ENCODE measurements around the gene FBN1. TPM values are rescaled to one million over a fixed set of nuclear protein-coding genes. Genes with fewer than 3 reads are reported as not detected.

Gene FBN1
- polyA plus RNA-seq, 2 of the 4 experiments (the other 2 are of a cell fraction) = 6.3 to 9.4 TPM

- TF ChIP-seq POLR2A (IDR thresholded peaks at IDR 0.05; ENCODE audit: low read length) = no peak
- no peak for TF ChIP-seq FOSB (CRISPR knock-in tag; IDR thresholded peaks at IDR 0.05)
- no peak for TF ChIP-seq ATOH8 (CRISPR knock-in tag; IDR thresholded peaks at IDR 0.05; ENCODE audit: low read depth)
- TF ChIP-seq E2F6 (IDR thresholded peaks at IDR 0.05; ENCODE audit: borderline replicate concordance, low read depth) = no peak
- TF ChIP-seq EHF (CRISPR knock-in tag; IDR thresholded peaks at IDR 0.05) = no peak
- no peak for TF ChIP-seq RAD21 (conservative IDR thresholded peaks at IDR 0.05 in 1 of 2, IDR thresholded peaks at IDR 0.05 in 1 of 2)
- no peak for TF ChIP-seq PHF8 (IDR thresholded peaks at IDR 0.05; ENCODE audit: borderline replicate concordance, low read depth)
- no peak for TF ChIP-seq FOSL2 (IDR thresholded peaks at IDR 0.05)
- no peak for TF ChIP-seq FOSL2 (CRISPR knock-in tag; IDR thresholded peaks at IDR 0.05)
- no peak for TF ChIP-seq MAZ (IDR thresholded peaks at IDR 0.05; ENCODE audit: borderline replicate concordance, low read depth, low read length)
- no peak for TF ChIP-seq MAFK (IDR thresholded peaks at IDR 0.05; ENCODE audit: partially characterized antibody)
- no peak for TF ChIP-seq RCOR1 (IDR thresholded peaks at IDR 0.05; ENCODE audit: low read depth, low read length)
- Histone ChIP-seq H3K9me3 (no peaks in the 10 kb centered on the region), H3K27ac (no peak overlapping the region), H3K4me3 (no peak overlapping the region), H3K4me2 (no peak overlapping the region), H3K4me1 (no peaks in the 10 kb centered on the region)
- 77% methylated on average over 3 of the region's 3 CpGs for WGBS (ENCODE audit: missing lambda C conversion rate)
- ChIA-PET CTCF (no interaction called here), POLR2A (no interaction called here)
- DNase-seq (ENCODE audit: low read depth in 1 of 2, low spot score in 1 of 2) (no peak), ATAC-seq (no peak), FAIRE-seq (no peak)
Measured at GRCh38 chr15:48607846-48608245, 37.7 kb downstream of the FBN1 start.

- Histone ChIP-seq H3K9me3 (no peaks in the 10 kb centered on the region), H3K4me3 (no peak overlapping the region), H3K4me2 (no peak overlapping the region), H3K27ac (no peak overlapping the region), H3K4me1 (no peaks in the 10 kb centered on the region)
- no peak for ATAC-seq
- POLR2A ChIA-PET = no interaction called here
- FAIRE-seq = no peak
- CTCF ChIA-PET = interaction anchor here (1.3 kb wide), 1 partner anchor 9 kb away, joined by 4 read pairs; no protein-coding TSS in a partner anchor
- DNase-seq (ENCODE audit: low read depth in 1 of 2, low spot score in 1 of 2) = no peak
- no peak for TF ChIP-seq MAX (IDR thresholded peaks at IDR 0.05)
- no peak for TF ChIP-seq ATOH8 (CRISPR knock-in tag; IDR thresholded peaks at IDR 0.05; ENCODE audit: low read depth)
- no peak for TF ChIP-seq CBX8 (IDR thresholded peaks at IDR 0.05)
- TF ChIP-seq RCOR1 (IDR thresholded peaks at IDR 0.05; ENCODE audit: low read depth, low read length) = no peak
- no peak for TF ChIP-seq RAD21 (conservative IDR thresholded peaks at IDR 0.05 in 1 of 2, IDR thresholded peaks at IDR 0.05 in 1 of 2)
- TF ChIP-seq HDAC2 (IDR thresholded peaks at IDR 0.05) = no peak
- no peak for TF ChIP-seq CBX2 (IDR thresholded peaks at IDR 0.05; ENCODE audit: borderline replicate concordance, low read depth)
Measured at GRCh38 chr15:48604567-48604966, 40.9 kb downstream of the FBN1 start.

- ATAC-seq (no peak), DNase-seq (ENCODE audit: low read depth in 1 of 2, low spot score in 1 of 2) (no peak)
- CTCF ChIA-PET = interaction anchor here (1.3 kb wide), 1 partner anchor 8 kb away, joined by 4 read pairs; no protein-coding TSS in a partner anchor
Measured at GRCh38 chr15:48603922-48604321, 41.6 kb downstream of the FBN1 start.

More at GRCh38 chr15:48603922-48604321, 41.6 kb downstream of the FBN1 start:
- no peaks in the 10 kb centered on the region for H3K9me3 ChIP-seq
- no peaks in the 10 kb centered on the region for H3K4me1 ChIP-seq
- H3K27ac ChIP-seq = no peak overlapping the region
- no peak overlapping the region for H3K4me2 ChIP-seq
- no peak overlapping the region for H3K4me3 ChIP-seq
- TF ChIP-seq SMC3 (IDR thresholded peaks at IDR 0.05) (no peak), FOXS1 (CRISPR knock-in tag; IDR thresholded peaks at IDR 0.05) (no peak), KDM1A (IDR thresholded peaks at IDR 0.05; ENCODE audit: low read depth) (no peak), HOXB13 (CRISPR knock-in tag; IDR thresholded peaks at IDR 0.05; ENCODE audit: low read depth) (no peak), POLR2A (IDR thresholded peaks at IDR 0.05; ENCODE audit: low read length) (no peak), NR3C1 (IDR thresholded peaks at IDR 0.05) (no peak), FOSB (CRISPR knock-in tag; IDR thresholded peaks at IDR 0.05) (no peak), TP53 (CRISPR knock-in tag; IDR thresholded peaks at IDR 0.05) (no peak), RCOR1 (IDR thresholded peaks at IDR 0.05; ENCODE audit: low read depth, low read length) (no peak), USF2 (IDR thresholded peaks at IDR 0.05) (no peak), ATOH8 (CRISPR knock-in tag; IDR thresholded peaks at IDR 0.05; ENCODE audit: low read depth) (no peak), NFE2L2 (conservative IDR thresholded peaks at IDR 0.05; ENCODE audit: low read length) (no peak), RARB (CRISPR knock-in tag; IDR thresholded peaks at IDR 0.05) (no peak)
- no peak for FAIRE-seq
- 45% methylated on average over 3 of the region's 3 CpGs for WGBS (ENCODE audit: missing lambda C conversion rate)
- POLR2A ChIA-PET = no interaction called here
